HG03060 (cell line): ENCODE results near the gene TNFSF4.
"Not testable (repeated sequence)": the region's sequence is repeated elsewhere in the genome, so short reads cannot be mapped to it uniquely, and the experiment has no call there.

Experiments used
- ATAC-seq: cut with Tn5 transposase; IDR thresholded peaks from one replicate; pipeline ENCODE4 v1.9.1; 2021; ENCODE audit warnings: low read depth, moderate number of reproducible peaks; ENCODE audit not compliant: unreplicated experiment

The TNFSF4 gene

GRCh38 chr1:173206816-173207568, at the start of gene TNFSF4:
TNFSF4 (minus strand) TSS chr1:173207331; CDS start chr1:173207176, 155 bp downstream.
- no peak for ATAC-seq

GRCh38 chr1:173255214-173255813, 48.2 kb upstream of the TNFSF4 start:
- ATAC-seq: no peak

GRCh38 chr1:173253046-173253445, 45.9 kb upstream of the TNFSF4 start:
- no peak for ATAC-seq

GRCh38 chr1:173249349-173249748, 42.2 kb upstream of the TNFSF4 start:
- ATAC-seq: no peak

- ATAC-seq: no peak
Observed at GRCh38 chr1:173248247-173248940, 41.3 kb upstream of the TNFSF4 start.

GRCh38 chr1:173245892-173246291, 38.8 kb upstream of the TNFSF4 start:
- no peak for ATAC-seq

- no peak for ATAC-seq
Observed at GRCh38 chr1:173243300-173243699, 36.2 kb upstream of the TNFSF4 start.

GRCh38 chr1:173241528-173242347, 34.6 kb upstream of the TNFSF4 start:
- no peak for ATAC-seq

GRCh38 chr1:173240609-173241008, 33.5 kb upstream of the TNFSF4 start:
- no peak for ATAC-seq

GRCh38 chr1:173239058-173239457, 31.9 kb upstream of the TNFSF4 start:
- no peak for ATAC-seq

GRCh38 chr1:173234899-173235298, 27.8 kb upstream of the TNFSF4 start:
- ATAC-seq: no peak

- not testable (repeated sequence) for ATAC-seq
Observed at GRCh38 chr1:173234434-173234833, 27.3 kb upstream of the TNFSF4 start.

- ATAC-seq: not testable (repeated sequence)
Observed at GRCh38 chr1:173229031-173229430, 21.9 kb upstream of the TNFSF4 start.

- no peak for ATAC-seq
Observed at GRCh38 chr1:173224949-173225348, 17.8 kb upstream of the TNFSF4 start.

GRCh38 chr1:173224280-173224892, 17.3 kb upstream of the TNFSF4 start:
- ATAC-seq: no peak

- ATAC-seq: no peak
Observed at GRCh38 chr1:173223031-173223380, 15.9 kb upstream of the TNFSF4 start.

- no peak for ATAC-seq
Observed at GRCh38 chr1:173222149-173223030, 15.3 kb upstream of the TNFSF4 start.

GRCh38 chr1:173220157-173220556, 13.0 kb upstream of the TNFSF4 start:
- ATAC-seq: no peak

GRCh38 chr1:173213665-173214064, 6.5 kb upstream of the TNFSF4 start:
- ATAC-seq: no peak
